HPDE6-E6E7 (cell line): Measurements from ENCODE around the gene ARID4B.
"Not testable (repeated sequence)": the region's sequence is repeated elsewhere in the genome, so short reads cannot be mapped to it uniquely, and the experiment has no call there.

Experiments
- DNase-seq: peaks from one replicate; pipeline ENCODE4 v3.0.0; 2011; ENCODE audit warnings: missing footprints; ENCODE audit errors: extremely low spot score

Gene ARID4B

DNA sequence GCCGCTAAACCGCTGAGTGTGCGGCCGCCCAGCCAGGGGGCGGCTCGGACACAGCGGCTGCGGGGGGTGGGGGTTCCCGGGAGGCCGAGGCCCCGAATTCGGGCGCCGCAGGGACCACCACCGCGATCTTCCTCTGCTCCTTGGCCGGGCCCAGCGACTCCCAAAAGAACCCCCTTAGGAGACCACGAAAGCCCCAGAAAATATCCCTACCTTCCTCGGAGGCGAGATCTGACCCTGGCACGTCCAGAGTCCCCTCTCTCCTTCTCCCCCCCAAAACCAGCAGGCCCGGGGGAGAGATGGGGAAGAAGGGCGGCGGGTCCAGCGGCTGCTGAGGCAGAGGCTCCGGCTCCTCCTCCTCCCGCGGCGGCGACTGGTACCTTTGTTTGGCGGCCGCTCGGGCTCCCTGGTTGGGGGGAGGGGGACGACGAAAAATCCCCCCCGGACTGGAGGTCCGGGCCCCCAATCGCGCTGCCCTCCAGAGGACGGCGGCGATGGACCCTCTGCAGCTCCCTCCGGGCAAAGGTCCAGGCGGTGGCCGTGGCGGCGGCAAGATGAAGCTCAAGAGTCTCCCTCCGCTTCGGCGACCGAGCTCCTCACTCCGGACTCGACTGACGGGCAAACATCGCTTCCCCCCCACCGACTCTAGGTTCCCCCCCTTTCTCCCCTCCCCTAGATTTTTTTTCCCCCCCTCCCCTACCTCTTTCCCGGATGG, at the start of gene ARID4B:
TSS of gene ARID4B (minus strand) at position 621 of the 712 bp plus-strand sequence. CDS start 1,260 bp downstream, outside the sequence.
- no peak for DNase-seq

GRCh38 chr1:235375919-235376605, 48.1 kb upstream of the ARID4B start:
- no peak for DNase-seq

- DNase-seq = no peak
These were observed 41.8 kb upstream of the ARID4B start for GRCh38 chr1:235369802-235370201.

GRCh38 chr1:235368428-235368827, 40.4 kb upstream of the ARID4B start:
- no peak for DNase-seq

- DNase-seq = peak; percentile 98
These were observed 39.3 kb upstream of the ARID4B start, which contains the start of gene TBCE for GRCh38 chr1:235367000-235367908. TBCE (plus strand) TSS chr1:235367427; CDS start chr1:235380050, 12,623 bp downstream.

- no peak for DNase-seq
These were observed 38.3 kb upstream of the ARID4B start for GRCh38 chr1:235366286-235366685.

- DNase-seq = not testable (repeated sequence)
These were observed 36.2 kb upstream of the ARID4B start for GRCh38 chr1:235364189-235364588.

DNA sequence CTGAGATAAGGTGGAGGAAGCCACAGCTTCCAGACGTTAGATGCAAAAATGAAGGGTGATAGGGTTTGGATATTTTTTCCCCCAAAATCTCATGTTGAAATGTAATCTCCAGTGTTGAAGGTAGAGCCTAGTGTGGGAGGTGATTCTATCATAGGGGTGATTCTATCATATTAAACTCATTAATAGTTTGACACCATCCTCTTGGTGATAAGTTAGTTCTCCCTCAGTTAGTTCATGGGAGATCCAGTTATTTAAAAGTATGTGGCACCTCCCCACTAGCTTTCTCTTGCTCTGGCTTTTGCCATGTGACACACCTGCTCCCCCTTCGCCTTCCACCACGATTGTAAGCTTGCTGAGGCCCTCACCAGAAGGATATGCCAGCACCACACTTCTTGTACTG, 30.9 kb upstream of the ARID4B start:
- no peak for DNase-seq

DNA sequence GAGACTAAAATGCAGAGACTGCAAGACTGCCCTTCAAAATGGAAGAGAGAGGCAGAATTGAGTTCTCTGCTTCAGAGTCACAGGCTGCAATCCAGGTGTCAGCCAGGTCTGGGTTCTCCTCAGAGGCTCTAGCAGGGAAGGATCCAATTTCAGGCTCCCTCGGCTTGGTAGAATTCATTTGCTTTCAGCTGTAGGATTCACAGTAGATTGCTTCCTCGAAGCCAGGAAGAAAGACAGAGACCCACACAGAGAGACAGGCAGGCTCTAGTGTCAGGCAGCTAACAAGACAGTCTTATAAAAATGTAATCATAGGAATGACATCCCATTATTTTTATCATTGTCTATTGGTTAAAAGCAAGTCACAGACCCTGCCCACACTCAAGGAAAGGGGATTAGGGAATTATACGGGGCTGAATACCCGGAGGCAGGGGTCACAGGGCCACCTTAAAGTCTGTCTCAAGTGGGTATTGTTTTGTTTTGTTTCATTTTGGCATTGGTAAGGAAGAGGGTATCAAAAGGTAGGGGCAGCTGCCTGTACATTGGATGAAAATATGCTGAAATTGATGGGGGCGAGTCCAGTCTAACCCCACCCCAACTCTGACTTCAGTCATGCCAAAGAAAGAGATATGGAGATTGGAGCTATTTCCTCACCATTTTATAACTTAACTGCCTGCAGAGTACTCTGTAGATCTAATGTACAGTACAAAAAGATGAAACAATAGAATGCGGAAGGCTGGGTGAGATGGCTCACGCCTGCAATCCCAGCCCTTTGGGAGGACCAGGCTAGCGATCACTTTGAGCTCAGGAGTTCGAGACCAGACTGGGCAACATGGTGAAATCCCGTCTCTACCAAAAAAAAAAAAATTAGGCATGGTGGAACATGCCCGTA, 29.8 kb upstream of the ARID4B start:
- no peak for DNase-seq

DNA sequence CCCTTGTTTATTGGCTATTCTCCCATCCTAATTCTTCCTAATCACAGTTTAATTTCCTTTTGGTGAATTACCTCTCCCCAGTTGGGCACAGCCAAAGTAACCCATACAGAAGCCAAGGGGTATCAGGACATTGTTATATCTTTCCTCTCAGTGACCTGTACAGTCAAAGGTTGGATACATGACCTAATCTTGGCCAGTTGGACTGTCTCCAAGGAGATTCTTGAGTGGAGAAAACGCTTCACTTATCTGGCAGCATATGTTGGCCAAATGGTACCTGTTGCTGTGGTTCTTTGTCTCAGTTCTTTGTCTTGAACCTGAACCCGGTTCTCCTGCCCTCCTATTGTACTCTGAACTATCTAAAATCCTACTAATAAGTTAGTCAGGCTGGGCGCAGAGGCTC, 23.9 kb upstream of the ARID4B start:
- DNase-seq = no peak

- no peak for DNase-seq
These were observed 23.5 kb upstream of the ARID4B start for GRCh38 chr1:235351441-235351840.

DNA sequence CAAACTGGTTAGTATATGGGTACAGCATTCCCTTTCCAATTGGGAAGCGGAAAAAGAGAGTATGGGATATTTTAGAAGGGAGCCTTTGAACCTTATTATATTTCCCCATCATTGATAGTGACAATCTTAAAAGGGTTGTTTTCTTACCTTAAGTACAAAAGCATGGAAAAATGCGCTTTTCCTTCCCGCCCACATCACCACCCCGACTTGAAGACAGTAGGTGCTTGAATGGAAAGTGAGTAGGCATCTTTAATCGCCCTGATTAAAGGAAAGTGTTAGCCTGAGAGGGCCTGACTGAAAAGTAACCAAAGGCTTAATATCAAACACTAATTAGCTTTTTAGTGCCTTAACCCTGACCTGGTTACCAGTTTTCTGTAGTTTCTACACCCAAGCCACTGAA, 15.7 kb upstream of the ARID4B start:
- no peak for DNase-seq

- no peak for DNase-seq
These were observed 14.5 kb upstream of the ARID4B start for GRCh38 chr1:235342471-235342870.

GRCh38 chr1:235342039-235342438, 14.1 kb upstream of the ARID4B start:
- DNase-seq = no peak

DNA sequence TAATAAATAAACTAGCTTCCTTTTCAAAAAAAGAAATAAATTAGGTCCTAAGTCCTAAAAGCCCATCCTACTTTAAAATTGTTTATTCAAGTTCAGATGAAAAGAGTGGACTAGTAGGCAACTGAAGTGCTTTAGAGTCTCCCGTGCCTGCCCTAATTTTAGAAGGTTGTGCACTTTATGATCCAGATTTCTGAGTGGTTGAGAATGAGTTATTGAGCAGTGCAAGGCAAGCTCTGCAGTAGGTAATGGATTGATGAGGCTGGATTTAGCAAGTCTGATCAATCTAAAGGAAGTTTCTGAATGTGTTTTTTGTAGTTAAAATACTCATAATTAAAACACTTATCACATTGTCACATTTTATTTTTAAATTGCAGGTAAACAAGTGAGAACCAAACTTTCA, 13.4 kb upstream of the ARID4B start:
- no peak for DNase-seq

- DNase-seq = no peak
These were observed 11.8 kb upstream of the ARID4B start for GRCh38 chr1:235339746-235340145.

- no peak for DNase-seq
These were observed 8.9 kb upstream of the ARID4B start for GRCh38 chr1:235336903-235337302.

GRCh38 chr1:235331401-235331800, 3.4 kb upstream of the ARID4B start:
- DNase-seq = no peak

GRCh38 chr1:235330918-235331285, 2.9 kb upstream of the ARID4B start:
- no peak for DNase-seq

GRCh38 chr1:235329139-235329902, 1.3 kb upstream of the ARID4B start:
- DNase-seq = no peak
